Calu3 (cell line): ENCODE measurements around the gene DDX41. TPM values are rescaled to one million over a fixed set of nuclear protein-coding genes. Genes with fewer than 3 reads are reported as not detected.
A peak's percentile ranks its signal among the peaks of the same experiment; 100 is the strongest.

Experiments
- BruUV-seq: library from RNA; stranded (reverse); fragments of 400-500 nt; replicated peaks from 2 replicates; lab custom pipeline; 2021; lab: Mats Ljungman, UMichigan
- CTCF ChIA-PET: fragments of 300-600 bp; sonication (Branson Sonifier 250); formaldehyde crosslinking; loops from one replicate; lab custom pipeline; 2022; ENCODE audit warnings: antibody characterized with exemption; lab: Charles Lee
- DNase-seq: peaks from one replicate; pipeline ENCODE4 v3.0.0; 2022
- H3K27ac Mint-ChIP-seq: one replicate; pipeline ENCODE4 v1.8.0; 2022; ENCODE audit warnings: mixed read lengths; ENCODE audit not compliant: unreplicated experiment
- H3K27me3 Mint-ChIP-seq: one replicate; pipeline ENCODE4 v1.8.0; 2022; ENCODE audit warnings: mixed read lengths; ENCODE audit not compliant: unreplicated experiment
- H3K36me3 Mint-ChIP-seq: one replicate; pipeline ENCODE4 v1.8.0; 2022; ENCODE audit warnings: mild to moderate bottlenecking, moderate library complexity, mixed read lengths; ENCODE audit not compliant: insufficient read depth, unreplicated experiment
- H3K4me1 Mint-ChIP-seq: one replicate; pipeline ENCODE4 v1.8.0; 2022; ENCODE audit warnings: mild to moderate bottlenecking, low read depth, mixed read lengths; ENCODE audit not compliant: unreplicated experiment
- H3K4me3 Mint-ChIP-seq: one replicate; pipeline ENCODE4 v1.8.0; 2022; ENCODE audit warnings: mild to moderate bottlenecking, low read depth, moderate library complexity, mixed read lengths; ENCODE audit not compliant: unreplicated experiment
- H3K9me3 Mint-ChIP-seq: one replicate; pipeline ENCODE4 v1.8.0; 2022; ENCODE audit warnings: low read depth, mixed read lengths; ENCODE audit not compliant: unreplicated experiment
- CTCF ChIP-seq: fragments of 200-600 bp; IDR thresholded peaks from one replicate; pipeline ENCODE4 v1.8.0; 2022; ENCODE audit warnings: antibody characterized with exemption; ENCODE audit not compliant: unreplicated experiment
- intact Hi-C: fragments of 100-400 bp; cut with micrococcal nuclease; formaldehyde crosslinking; loops from one replicate; pipeline ENCODE4 v1.10.0; 2022; ENCODE audit not compliant: unreplicated experiment
- total RNA-seq: library from RNA; stranded (reverse); gene quantifications from 2 replicates; pipeline ENCODE4 v1.2.3, GENCODE V29; 2022

The DDX41 gene
- total RNA-seq, 1 experiment from 2014 or later: 101 TPM

- Mint-ChIP-seq H3K36me3 (peaks cover 8% of the 10 kb centered on the region), H3K4me1 (peaks cover 26% of the 10 kb centered on the region), H3K9me3 (no peaks in the 10 kb centered on the region), H3K27me3 (no peaks in the 10 kb centered on the region), H3K27ac (no peak overlapping the region), H3K4me3 (no peak overlapping the region)
- no peak for DNase-seq
- no TSS peak for BruUV-seq
- intact Hi-C loops: no loop called here
- CTCF ChIA-PET: no interaction called here
- TF ChIP-seq CTCF: no peak
Observed at GRCh38 chr5:177547736-177548135, 31.0 kb upstream of the DDX41 start.

- no peaks in the 10 kb centered on the region for H3K27me3 Mint-ChIP-seq
- no peak overlapping the region for H3K27ac Mint-ChIP-seq
- CTCF ChIA-PET: interaction anchor here (0.6 to 1.1 kb wide), 2 partner anchors 51 to 157 kb away, joined by 4 to 5 read pairs; no protein-coding TSS in a partner anchor
- intact Hi-C loops: no loop called here
- TF ChIP-seq CTCF: no peak
- no TSS peak for BruUV-seq
- DNase-seq: peak; percentile 37
- no peaks in the 10 kb centered on the region for H3K9me3 Mint-ChIP-seq
- H3K4me3 Mint-ChIP-seq: no peak overlapping the region
- no peaks in the 10 kb centered on the region for H3K36me3 Mint-ChIP-seq
- peaks cover 15% of the 10 kb centered on the region for H3K4me1 Mint-ChIP-seq
Observed at GRCh38 chr5:177546258-177546741, 29.5 kb upstream of the DDX41 start.

GRCh38 chr5:177545487-177546257 lies 28.9 kb upstream of the DDX41 start:
- H3K4me1 Mint-ChIP-seq: peaks cover 15% of the 10 kb centered on the region
- no peaks in the 10 kb centered on the region for H3K27me3 Mint-ChIP-seq
- no peak for TF ChIP-seq CTCF
- CTCF ChIA-PET: interaction anchor here (0.6 to 1.1 kb wide), 4 partner anchors 50 to 1210 kb away, joined by 3 to 4 read pairs (median 4); no protein-coding TSS in a partner anchor
- intact Hi-C loops: no loop called here
- no peaks in the 10 kb centered on the region for H3K9me3 Mint-ChIP-seq
- no peak overlapping the region for H3K27ac Mint-ChIP-seq
- BruUV-seq: no TSS peak
- no peak for DNase-seq
- H3K36me3 Mint-ChIP-seq: no peaks in the 10 kb centered on the region
- H3K4me3 Mint-ChIP-seq: no peak overlapping the region

- Mint-ChIP-seq H3K4me1 (peaks cover 15% of the 10 kb centered on the region), H3K36me3 (peaks cover 4% of the 10 kb centered on the region), H3K9me3 (no peaks in the 10 kb centered on the region), H3K27me3 (no peaks in the 10 kb centered on the region), H3K27ac (no peak overlapping the region), H3K4me3 (no peak overlapping the region)
- intact Hi-C loops: no loop called here
- CTCF ChIA-PET: no interaction called here
- DNase-seq: no peak
- TF ChIP-seq CTCF: no peak
- BruUV-seq: no TSS peak
Observed at GRCh38 chr5:177542816-177543465, 26.2 kb upstream of the DDX41 start.
